SU-DHL-6 (cell line): Measurements from ENCODE around the gene GRM1.

Experiments used
- H2AFZ ChIP-seq: fragments of 200-600 bp; sonication (generic); 2 replicates; pipeline ENCODE4 v1.6.1; 2014; ENCODE audit warnings: low read depth, mild to moderate bottlenecking, moderate library complexity, mixed read lengths, antibody characterized with exemption, low read length; ENCODE audit not compliant: severe bottlenecking
- H3F3A ChIP-seq: fragments of 200-600 bp; shearing (Covaris generic); 2 replicates; pipeline ENCODE4 v1.6.0; 2016; ENCODE audit warnings: antibody characterized with exemption, mild to moderate bottlenecking; ENCODE audit not compliant: insufficient read depth
- H3K27ac ChIP-seq: fragments of 200-600 bp; sonication (generic); 2 replicates; pipeline ENCODE4 v1.5.1; 2016; ENCODE audit warnings: low read depth, mild to moderate bottlenecking, low read length, moderate library complexity, mixed read lengths
- H3K27me3 ChIP-seq: fragments of 200-600 bp; sonication (generic), shearing (Covaris generic); 2 replicates; pipeline ENCODE4 v1.6.0; 2014; ENCODE audit warnings: mild to moderate bottlenecking, low read length
- H3K36me3 ChIP-seq: fragments of 200-600 bp; sonication (generic); 2 replicates; pipeline ENCODE4 v1.6.1; 2014; ENCODE audit warnings: mild to moderate bottlenecking, low read length, mixed read lengths
- H3K4me2 ChIP-seq: fragments of 300-600, 200-600 bp; shearing (Covaris generic), sonication (generic); 2 replicates; pipeline ENCODE4 v1.6.0; 2014; ENCODE audit warnings: low read length, low read depth, mild to moderate bottlenecking; ENCODE audit not compliant: poor library complexity, severe bottlenecking
- H3K4me3 ChIP-seq: fragments of 200-600 bp; sonication (generic); 2 replicates; pipeline ENCODE4 v1.5.1; 2014; ENCODE audit warnings: antibody characterized with exemption, low read length, mild to moderate bottlenecking, mixed read lengths; ENCODE audit not compliant: insufficient read depth, poor library complexity, severe bottlenecking
- H3K79me2 ChIP-seq: fragments of 200-600 bp; sonication (generic); 2 replicates; pipeline ENCODE4 v1.6.1; 2014; ENCODE audit warnings: mild to moderate bottlenecking, low read length, moderate library complexity; ENCODE audit not compliant: insufficient read depth
- H3K9ac ChIP-seq: fragments of 200-600 bp; sonication (generic); 2 replicates; pipeline ENCODE4 v1.7.0; 2014; ENCODE audit warnings: mild to moderate bottlenecking, low read length
- H3K9me2 ChIP-seq: fragments of 200-600 bp; sonication (generic); replicated peaks from 2 replicates; pipeline ENCODE4 v1.6.1; 2014; ENCODE audit warnings: low read length; ENCODE audit not compliant: insufficient read depth
- H3K9me3 ChIP-seq: fragments of 200-600 bp; sonication (generic); 2 replicates; pipeline ENCODE4 v1.6.1; 2014; ENCODE audit warnings: low read length, mixed read lengths; ENCODE audit not compliant: insufficient read depth
- H4K20me1 ChIP-seq: fragments of 200-600 bp; sonication (generic); 2 replicates; pipeline ENCODE4 v1.6.1; 2014; ENCODE audit warnings: low read depth, mild to moderate bottlenecking, antibody characterized with exemption, low read length, moderate library complexity, mixed read lengths
- CTCF ChIP-seq: fragments of 200-600 bp; sonication (generic); IDR thresholded peaks from one replicate; pipeline ENCODE4 v1.5.1; 2017; ENCODE audit warnings: antibody characterized with exemption, mild to moderate bottlenecking, low read length, moderate library complexity; ENCODE audit not compliant: insufficient read depth, poor library complexity, severe bottlenecking
- EZH2phosphoT487 ChIP-seq: fragments of 200-600 bp; sonication (generic), shearing (Covaris generic); conservative IDR thresholded peaks from 2 replicates; pipeline ENCODE4 v1.6.1; 2018; ENCODE audit warnings: mild to moderate bottlenecking, antibody characterized with exemption, low read length, moderate library complexity, mixed read lengths

GRM1 gene

DNA sequence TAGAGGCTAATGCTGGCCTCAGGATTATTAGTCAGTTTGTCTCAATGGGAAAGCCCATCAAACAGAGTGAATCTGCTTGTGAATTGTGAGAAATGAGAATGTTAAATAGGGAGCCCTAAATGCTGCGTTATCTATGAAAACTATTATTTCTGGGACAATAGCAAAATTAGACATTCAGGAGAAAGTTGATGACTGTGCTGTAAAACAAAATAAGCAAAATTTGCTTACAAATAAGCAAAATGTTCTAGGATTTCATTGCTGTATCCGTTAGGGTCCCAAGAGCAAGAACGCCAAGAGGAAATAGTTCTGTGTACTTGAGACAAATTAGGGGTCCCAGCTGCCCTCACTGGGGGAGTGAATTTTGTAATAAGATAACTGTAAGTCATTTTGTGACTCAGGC is 455.5 kb downstream of the GRM1 start:
- Histone ChIP-seq H3K9me3 (no peaks in the 10 kb centered on the region), H3K9me2 (no peaks in the 10 kb centered on the region), H3F3A (no peaks in the 10 kb centered on the region), H2AFZ (no peak overlapping the region), H3K4me3 (no peak overlapping the region), H3K27me3 (no peaks in the 10 kb centered on the region), H3K4me2 (no peak overlapping the region), H3K9ac (no peak overlapping the region), H3K27ac (no peak overlapping the region), H3K79me2 (no peaks in the 10 kb centered on the region), H4K20me1 (no peaks in the 10 kb centered on the region), H3K36me3 (no peaks in the 10 kb centered on the region)
- TF ChIP-seq EZH2phosphoT487 (no peak), CTCF (no peak)
